ENCODE measurements around the gene PDLIM5. TPM values are rescaled to one million over a fixed set of nuclear protein-coding genes. Genes with fewer than 3 reads are reported as not detected.

Gene PDLIM5
- total and polyA plus RNA-seq, 2 of the 8 experiments (the other 6 are each of a cell fraction or from before 2014, with no cell fraction given) = 37.3 to 62.1 TPM

DNA sequence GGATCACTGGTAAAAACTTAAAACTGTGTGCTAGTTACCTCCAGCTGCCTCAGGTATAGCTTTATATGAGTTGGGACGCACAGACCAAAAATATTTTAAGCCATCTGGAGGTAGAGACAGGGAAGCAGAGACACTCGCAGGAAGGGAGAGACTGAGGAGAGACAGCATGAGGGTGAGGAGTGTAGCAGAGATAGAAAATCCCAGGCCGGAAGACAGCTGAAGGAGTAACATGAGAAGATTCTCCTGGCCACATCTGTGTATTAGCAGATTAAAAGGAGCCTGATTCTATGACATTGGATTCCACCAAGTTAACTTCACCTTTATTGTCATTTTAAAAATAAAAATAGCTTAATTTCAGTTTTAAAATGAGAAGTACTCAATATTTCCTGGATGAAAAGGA lies 84.3 kb downstream of the PDLIM5 start:
- ChIA-PET POLR2A (ENCODE audit: partially characterized antibody) (interaction anchor here (1.1 kb wide), 1 partner anchor 84 kb away, joined by 4 read pairs; the partner anchor contains the start of gene PDLIM5), CTCF (ENCODE audit: partially characterized antibody) (interaction anchor here (0.6 to 1.6 kb wide), 3 partner anchors 17 to 81 kb away, joined by 3 to 4 read pairs (median 3); no protein-coding TSS in a partner anchor)
- Histone ChIP-seq H3K79me1 (ENCODE audit: low read depth, low read length) (no peaks in the 10 kb centered on the region), H3K4me2 (ENCODE audit: insufficient read depth in 1 of 2, low read depth in 2 of 2, low read length in 2 of 2) (peak overlapping the region; percentile 18 to 25; a peak in 3 of 4 replicates), H2BK15ac (ENCODE audit: low read length) (no peak overlapping the region), H3K36me3 (ENCODE audit: control insufficient read depth in 2 of 4, insufficient read depth in 4 of 4, low read length in 3 of 4) (no peaks in the 10 kb centered on the region), H3K27ac (ENCODE audit: low read depth, low read length) (no peak overlapping the region), H3K23me2 (ENCODE audit: low read depth, low read length) (no peaks in the 10 kb centered on the region), H2BK20ac (ENCODE audit: low read length) (no peak overlapping the region), H3K4me3 (ENCODE audit: extremely low read depth in 1 of 4, insufficient read depth in 2 of 4, low read depth in 3 of 4, low read length in 4 of 4) (peak overlapping the region in 1 of 4 experiments; percentile 30; a peak in 1 of 8 replicates), H3K14ac (ENCODE audit: insufficient read length) (no peak overlapping the region), H2AFZ (ENCODE audit: low read length) (no peak overlapping the region), H3K9ac (replicated peaks in 1 of 4; ENCODE audit: extremely low read depth in 1 of 4, low read depth in 3 of 4, low read length in 3 of 4) (no peak overlapping the region), H4K8ac (ENCODE audit: extremely low read depth, insufficient read depth, low read length) (no peak overlapping the region), H3K56ac (replicated peaks; ENCODE audit: insufficient read length, low read depth, low read length) (no peak overlapping the region), H2BK5ac (ENCODE audit: low read depth, low read length) (no peak overlapping the region), H3K4ac (replicated peaks; ENCODE audit: insufficient read length, low read depth, low read length) (no peak overlapping the region), H3K79me2 (ENCODE audit: control insufficient read depth in 1 of 2, insufficient read depth in 2 of 2, low read length in 2 of 2) (peaks cover 0 to 9% of the 10 kb centered on the region in 2 experiments; a peak in 2 of 4 replicates), H2BK120ac (replicated peaks; ENCODE audit: low read depth, low read length) (no peak overlapping the region), H4K20me1 (replicated peaks in 1 of 2; ENCODE audit: control insufficient read depth in 1 of 2, insufficient read depth in 2 of 2, low read length in 2 of 2) (no peaks in the 10 kb centered on the region), H4K91ac (replicated peaks; ENCODE audit: insufficient read length, low read length) (no peak overlapping the region), H3K9me3 (ENCODE audit: insufficient read depth in 2 of 2, low read depth in 1 of 2, low read length in 1 of 2) (no peaks in the 10 kb centered on the region), H3K27me3 (replicated peaks in 1 of 4; ENCODE audit: control insufficient read depth in 3 of 4, extremely low read depth in 1 of 4, insufficient read depth in 3 of 4, low read length in 3 of 4) (no peaks in the 10 kb centered on the region), H3K23ac (ENCODE audit: insufficient read length) (no peak overlapping the region), H2BK12ac (ENCODE audit: low read depth, low read length) (no peak overlapping the region), H4K5ac (ENCODE audit: insufficient read length, low read depth, low read length) (no peak overlapping the region), H3K4me1 (replicated peaks in 1 of 4; ENCODE audit: control insufficient read depth in 3 of 4, insufficient read depth in 4 of 4, low read length in 3 of 4) (peaks cover 0 to 36% (median 22%) of the 10 kb centered on the region in 4 experiments; a peak in 6 of 7 replicates), H2AK5ac (ENCODE audit: low read depth, low read length) (no peak overlapping the region), H3K18ac (ENCODE audit: extremely low read depth, low read length) (no peak overlapping the region; the same call in 1 of the 2 replicates)
- no peak for TF ChIP-seq POU5F1 (IDR thresholded peaks at IDR 0.05; ENCODE audit: low read depth, low read length)
- no peak for TF ChIP-seq TCF12 (IDR thresholded peaks at IDR 0.05; ENCODE audit: low read depth, low read length)
- TF ChIP-seq CBX5 (IDR thresholded peaks at IDR 0.05; ENCODE audit: low read depth, low read length) = no peak
- TF ChIP-seq HDAC6 (IDR thresholded peaks at IDR 0.05; ENCODE audit: low read depth, low read length) = no peak
- FAIRE-seq (no peak), DNase-seq (ENCODE audit: low read depth in 1 of 2, low spot score in 2 of 2) (no peak)
- WGBS, 2 experiments (ENCODE audit: extremely low coverage in 1 of 2, insufficient coverage in 1 of 2, insufficient read length in 1 of 2, insufficient replicate concordance in 2 of 2, low coverage in 1 of 2, low lambda C conversion rate in 2 of 2, missing lambda C conversion rate in 1 of 2) = 57% methylated on average over 3 of the region's 3 CpGs; no CpG with 5 or more reads in 1 of the 2 experiments

Data from H1 (cell line).